D341Med (cell line): ENCODE results near the gene RHEB.
A peak's percentile ranks its signal among the peaks of the same experiment; 100 is the strongest.
"Not testable (repeated sequence)": the region's sequence is repeated elsewhere in the genome, so short reads cannot be mapped to it uniquely, and the experiment has no call there.

Source experiments
- DNase-seq: peaks from one replicate; pipeline ENCODE4 v3.0.0; 2012; ENCODE audit warnings: low spot score

Gene RHEB, protein sequence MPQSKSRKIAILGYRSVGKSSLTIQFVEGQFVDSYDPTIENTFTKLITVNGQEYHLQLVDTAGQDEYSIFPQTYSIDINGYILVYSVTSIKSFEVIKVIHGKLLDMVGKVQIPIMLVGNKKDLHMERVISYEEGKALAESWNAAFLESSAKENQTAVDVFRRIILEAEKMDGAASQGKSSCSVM

GRCh38 chr7:151519765-151520418 is at the start of gene RHEB:
Gene RHEB, minus strand, starts transcription at chr7:151519895. Its CDS starts 384 bp downstream, at chr7:151519511.
- peak; percentile 95 for DNase-seq

GRCh38 chr7:151566897-151567320 is 47.2 kb upstream of the RHEB start:
- no peak for DNase-seq

DNA sequence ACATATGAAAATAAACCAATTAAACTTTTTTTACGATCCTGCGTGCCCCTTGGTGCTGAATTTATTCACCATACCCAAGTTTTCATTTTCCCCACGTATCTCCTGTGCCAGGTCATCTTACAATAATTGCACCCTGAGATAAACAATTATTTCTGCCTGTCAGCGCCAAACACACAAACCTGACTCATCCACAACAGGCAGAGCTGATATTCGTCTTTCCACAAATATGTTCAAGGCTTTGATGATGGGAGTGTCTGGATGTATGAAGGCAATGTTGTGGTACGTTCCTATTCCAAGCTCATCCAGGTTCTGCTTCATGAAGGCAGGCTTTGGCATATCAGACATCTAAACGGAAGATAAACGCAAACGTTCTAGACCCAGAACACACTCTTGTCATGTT is 45.8 kb upstream of the RHEB start:
- DNase-seq, result no peak

GRCh38 chr7:151560243-151560642 is 40.5 kb upstream of the RHEB start:
- DNase-seq, result no peak

- no peak for DNase-seq
Measured at GRCh38 chr7:151559557-151560183, 40.0 kb upstream of the RHEB start.

DNA sequence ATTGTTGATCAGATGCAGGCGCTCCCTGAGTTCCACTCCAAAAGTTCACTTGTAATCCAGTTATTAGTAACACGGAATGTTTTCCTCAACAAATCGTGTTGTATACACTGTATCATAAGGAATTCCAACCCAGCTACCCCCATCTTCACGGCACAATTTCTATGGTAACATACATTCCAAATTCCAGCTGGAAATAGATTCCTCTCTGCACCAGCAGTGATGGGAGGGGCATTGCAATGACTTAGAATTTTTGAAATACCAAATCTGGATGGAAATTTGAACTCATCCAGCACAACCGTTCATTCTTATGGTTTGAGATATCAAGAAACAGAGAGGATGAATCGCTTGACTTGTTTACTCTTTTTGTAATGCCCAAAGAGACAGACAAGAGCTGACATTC is 38.9 kb upstream of the RHEB start:
- no peak for DNase-seq

DNA sequence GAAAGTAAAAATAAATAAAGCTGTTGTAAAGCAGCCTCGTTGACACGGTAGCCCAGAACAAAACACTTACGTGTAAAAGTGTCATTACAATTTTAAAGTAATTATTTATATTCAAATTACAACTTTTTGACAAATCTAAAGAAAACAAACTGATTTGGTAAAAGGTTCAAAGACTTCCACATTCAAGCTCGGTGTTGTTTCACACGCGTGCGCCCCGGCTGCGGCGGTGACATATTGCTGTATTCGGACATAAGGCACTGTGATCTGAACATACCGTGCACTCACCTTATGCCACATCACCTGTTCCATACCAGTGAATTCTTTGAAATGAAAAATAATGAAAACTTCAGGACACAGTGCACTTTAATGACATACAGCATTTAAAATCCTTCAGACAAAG is 36.9 kb upstream of the RHEB start:
- no peak for DNase-seq

DNA sequence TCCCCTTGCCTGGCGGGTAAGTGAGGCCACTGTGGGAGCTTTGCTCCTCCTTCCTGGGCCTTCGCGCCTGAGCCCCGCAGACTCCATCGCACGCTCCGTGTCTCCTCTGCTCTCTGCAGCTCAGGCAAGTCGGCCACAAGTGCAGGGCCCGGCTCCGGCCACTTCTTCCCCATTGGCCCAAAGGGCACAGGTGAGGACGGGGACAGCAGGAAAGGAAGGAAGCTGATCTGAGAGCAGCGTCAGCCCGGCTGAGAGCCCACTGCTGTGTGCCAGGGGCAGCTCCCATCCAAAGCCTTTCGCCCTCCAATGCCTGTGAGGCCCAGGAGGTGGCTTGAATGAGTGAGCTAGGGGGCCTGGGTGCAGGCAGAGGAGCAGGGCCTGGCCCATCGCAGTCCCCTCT is 33.7 kb upstream of the RHEB start:
- no peak for DNase-seq

GRCh38 chr7:151552352-151553028 is 32.8 kb upstream of the RHEB start:
- DNase-seq, result no peak

GRCh38 chr7:151551820-151552219 is 32.1 kb upstream of the RHEB start:
- DNase-seq, result no peak

DNA sequence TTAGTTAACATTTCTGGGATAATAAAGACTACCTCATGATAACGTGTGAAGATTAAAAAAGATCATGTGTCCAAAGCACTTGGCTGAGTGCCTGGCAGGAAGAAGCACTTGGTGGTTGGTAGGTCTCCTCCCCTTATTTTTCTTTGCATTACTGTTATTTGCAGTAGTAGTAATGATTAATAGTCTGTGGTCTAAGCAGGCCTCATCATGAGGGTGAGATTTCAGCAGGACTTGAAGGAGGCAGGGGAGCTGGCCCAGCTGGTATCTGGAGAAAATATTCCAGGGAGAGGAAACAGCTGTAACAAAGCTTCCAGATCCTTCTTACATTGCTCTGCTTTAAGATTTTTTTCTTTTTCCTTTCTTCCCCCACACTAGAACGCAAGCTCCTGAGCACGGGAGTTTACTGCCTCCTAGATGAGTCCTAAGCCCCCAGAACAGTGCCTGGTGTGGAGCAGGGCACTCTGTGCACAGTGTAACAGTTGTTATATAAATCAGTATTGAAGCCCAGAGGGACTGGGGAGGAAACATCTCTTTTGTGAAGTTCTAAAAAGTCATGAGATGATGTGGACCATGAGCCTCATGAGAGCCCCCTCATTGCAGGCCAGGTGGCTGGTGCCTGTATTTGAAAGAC is 31.1 kb upstream of the RHEB start:
- DNase-seq, result no peak

DNA sequence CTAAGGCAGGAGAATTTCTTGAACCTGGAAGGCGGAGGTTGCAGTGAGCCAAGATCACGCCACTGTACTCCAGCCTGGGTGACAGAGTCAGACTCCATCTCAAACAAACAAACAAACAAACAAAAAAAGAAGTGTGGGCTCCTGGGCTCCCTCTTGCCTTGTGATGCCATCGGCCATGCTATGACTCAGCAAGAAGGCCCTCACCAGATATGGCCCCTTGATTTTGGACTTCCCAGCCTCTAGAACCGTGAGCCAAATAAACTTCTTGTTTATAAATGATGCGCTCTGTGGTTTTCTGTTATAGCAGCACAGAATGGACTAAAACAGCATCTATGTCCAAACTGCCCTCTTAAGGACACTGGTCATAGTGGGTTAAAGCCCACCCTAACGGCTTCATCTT is 29.9 kb upstream of the RHEB start:
- DNase-seq, result no peak

GRCh38 chr7:151549083-151549482 is 29.4 kb upstream of the RHEB start:
- DNase-seq, result no peak

DNA sequence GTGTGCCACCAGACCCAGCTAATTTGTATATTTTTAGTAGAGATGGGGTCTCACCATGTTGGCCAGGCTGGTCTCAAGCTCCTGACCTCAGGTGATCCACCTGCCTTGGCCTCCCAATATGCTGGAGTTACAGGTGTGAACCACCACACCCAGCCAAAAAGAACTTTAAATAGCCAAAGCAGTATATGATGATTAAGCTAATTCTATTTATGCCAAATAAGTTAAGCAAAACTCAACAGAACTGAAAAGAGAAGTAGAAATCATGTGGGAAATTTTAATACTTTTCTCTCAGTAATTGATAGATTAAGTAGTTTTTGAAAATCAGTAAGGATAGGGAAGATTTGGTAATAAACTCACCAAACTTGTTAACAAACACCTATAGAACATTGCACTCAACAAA is 24.5 kb upstream of the RHEB start:
- no peak for DNase-seq

GRCh38 chr7:151542606-151543130 is 23.0 kb upstream of the RHEB start:
- DNase-seq, result no peak

- no peak for DNase-seq
Measured at GRCh38 chr7:151541709-151542499, 22.2 kb upstream of the RHEB start.

DNA sequence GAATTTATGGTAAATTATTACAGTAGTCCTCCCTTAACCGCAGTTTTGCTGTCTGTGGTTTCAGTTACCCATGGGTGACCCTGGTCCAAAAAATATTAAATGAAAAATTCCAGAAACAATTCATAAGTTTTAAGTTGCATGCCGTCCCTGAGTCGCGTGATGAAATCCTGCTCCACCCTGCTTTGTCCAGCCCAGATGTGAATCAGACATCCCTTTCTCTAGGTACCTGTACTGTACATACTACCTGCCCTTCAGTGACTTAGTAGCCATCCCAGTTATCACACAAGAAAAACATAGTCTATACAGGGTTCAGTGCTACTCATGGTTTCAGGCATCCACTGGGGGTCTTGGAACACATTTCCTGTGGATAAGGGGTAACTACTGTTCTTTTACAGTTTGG is 20.5 kb upstream of the RHEB start:
- DNase-seq, result no peak

GRCh38 chr7:151539088-151539671 is 19.5 kb upstream of the RHEB start:
- no peak for DNase-seq

DNA sequence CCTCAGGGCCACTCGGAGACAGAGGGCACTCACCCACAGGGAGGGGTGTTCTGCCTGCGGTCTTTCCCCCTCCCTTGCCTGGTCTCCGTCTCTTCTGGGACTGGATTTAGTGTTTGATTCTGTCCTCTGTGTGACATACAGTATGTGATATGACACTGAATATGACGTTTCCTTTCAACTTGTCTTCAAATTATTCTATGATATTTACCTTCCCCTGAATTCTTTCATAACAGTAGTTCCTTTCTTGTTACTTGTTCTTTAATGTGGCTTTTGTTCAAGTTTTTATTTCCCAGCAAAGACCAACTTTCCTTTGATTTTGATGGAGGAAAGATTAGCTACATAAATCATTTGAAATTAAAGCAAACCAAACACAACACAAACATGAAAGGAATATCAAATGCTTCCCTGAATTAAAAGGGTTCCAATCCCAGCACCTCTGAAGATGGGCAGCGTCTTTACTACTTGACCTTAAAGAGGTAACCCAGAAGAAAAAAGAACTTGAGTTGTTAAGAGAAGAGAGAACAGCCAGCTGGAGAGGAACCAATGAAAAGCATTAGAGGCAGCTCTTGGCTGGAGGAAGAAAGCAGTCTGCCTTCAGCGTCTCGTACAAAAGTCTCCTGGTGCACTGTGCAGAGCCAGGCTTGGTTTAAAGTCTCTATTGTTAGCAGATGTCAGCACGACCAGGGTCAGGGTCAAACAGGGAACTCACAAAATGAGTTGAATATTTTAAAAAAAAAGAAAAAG is 18.3 kb upstream of the RHEB start:
- no peak for DNase-seq

GRCh38 chr7:151536178-151536577 is 16.5 kb upstream of the RHEB start:
- not testable (repeated sequence) for DNase-seq
